K562 (cell line): ENCODE measurements around the gene FRMD4A. TPM values are rescaled to one million over a fixed set of nuclear protein-coding genes. Genes with fewer than 3 reads are reported as not detected.

Source experiments
- ATAC-seq: fragments of 200-7000 bp; cut with Tn5 transposase; 3 replicates; pipeline ENCODE4 v1.9.1; 2020; ENCODE audit warnings: moderate library complexity
- BruUV-seq: library from RNA; stranded (reverse); fragments of 400-500 nt; replicated peaks from 2 replicates; lab custom pipeline; 2021; lab: Mats Ljungman, UMichigan
- CTCF ChIA-PET: fragments of 300-600 bp; formaldehyde crosslinking; extraction: SDS; loops from one replicate; lab custom pipeline; 2021; ENCODE audit warnings: low intra/inter-chr PET ratio; lab: Yijun Ruan, JAX
- POLR2A ChIA-PET: fragments of 300-600, 350-650 bp; sonication (Branson Sonifier 250); formaldehyde crosslinking; extraction: SDS; loops from one replicate; lab custom pipeline; 2021; ENCODE audit warnings: antibody characterized with exemption, inconsistent platforms; lab: Yijun Ruan, JAX
- DNase-seq, 4 experiments: peaks; one replicate each; pipeline versions ENCODE4 v3.0.0 to v3.0.0-alpha.2; 2011 to 2018; ENCODE audit warnings: low spot score in 3 of 4, mixed read lengths in 3 of 4; ENCODE audit errors: extremely low read depth in 1 of 4
- FAIRE-seq: peaks from 2 replicates; lab custom pipeline; 2011; peaks lifted over from hg19 to GRCh38; lab: Jason Lieb, UNC
- H2AFZ ChIP-seq: 2 replicates; pipeline ENCODE4 v1.6.0; 2011; ENCODE audit warnings: low read depth, low read length, control low read depth, inconsistent platforms
- H3K27ac ChIP-seq: fragments of 200-600 bp; 3 replicates; pipeline ENCODE4 v1.8.0; 2011; ENCODE audit warnings: low read depth, mild to moderate bottlenecking, control low read depth, inconsistent platforms, low read length, moderate library complexity, mixed read lengths; ENCODE audit errors: extremely low read depth
- H3K27me3 ChIP-seq, 2 experiments: fragments of 300-600 bp in 1 of 2; 2 replicates in 1 of 2; 3 replicates in 1 of 2; pipeline versions ENCODE4 v1.6.0 to v1.8.0; 2011; ENCODE audit warnings: inconsistent platforms in 2 of 2, low read length in 2 of 2, mild to moderate bottlenecking in 1 of 2, mixed read lengths in 1 of 2, moderate library complexity in 1 of 2; ENCODE audit not compliant: control insufficient read depth in 2 of 2, insufficient read depth in 2 of 2
- H3K36me3 ChIP-seq: fragments of 300-600 bp; 3 replicates; pipeline ENCODE4 v1.8.0; 2011; ENCODE audit warnings: mild to moderate bottlenecking, low read length, inconsistent platforms; ENCODE audit not compliant: control insufficient read depth, insufficient read depth
- H3K4me1 ChIP-seq, 2 experiments: fragments of 200-600 bp in 1 of 2; replicated peaks in 1 of 2; 2 replicates in 1 of 2; 3 replicates in 1 of 2; pipeline versions ENCODE4 v1.5.1 to v1.8.0; 2011; ENCODE audit warnings: inconsistent platforms in 2 of 2, low read length in 2 of 2, mild to moderate bottlenecking in 1 of 2, mixed read lengths in 1 of 2, moderate library complexity in 1 of 2; ENCODE audit not compliant: control insufficient read depth in 2 of 2, insufficient read depth in 2 of 2
- H3K4me2 ChIP-seq: 2 replicates; pipeline ENCODE4 v1.6.1; 2011; ENCODE audit warnings: low read length, control low read depth, inconsistent platforms, mixed read lengths; ENCODE audit not compliant: insufficient read depth
- H3K4me3 ChIP-seq: fragments of 200-600 bp; sonication (generic), shearing (Covaris generic); 2 replicates; pipeline ENCODE4 v1.5.1; 2016; ENCODE audit warnings: control low read depth, inconsistent platforms
- H3K79me2 ChIP-seq: fragments of 200-600 bp; 3 replicates; pipeline ENCODE4 v1.8.0; 2011; ENCODE audit warnings: low read length, inconsistent platforms; ENCODE audit not compliant: control insufficient read depth, insufficient read depth
- H3K9ac ChIP-seq, 2 experiments: 2 replicates each; pipeline versions ENCODE4 v1.6.0 to v1.6.1; 2011; ENCODE audit warnings: low read depth in 2 of 2, low read length in 2 of 2, control low read depth in 1 of 2, inconsistent platforms in 1 of 2, mild to moderate bottlenecking in 1 of 2, mixed read lengths in 1 of 2; ENCODE audit not compliant: insufficient read depth in 1 of 2
- H3K9me1 ChIP-seq: one replicate; pipeline ENCODE4 v1.6.0; 2011; ENCODE audit warnings: inconsistent platforms, mild to moderate bottlenecking, low read length, moderate library complexity; ENCODE audit not compliant: control insufficient read depth, insufficient read depth
- H3K9me3 ChIP-seq: replicated peaks from 2 replicates; pipeline ENCODE4 v1.5.1; 2011; ENCODE audit warnings: low read depth, low read length, inconsistent platforms; ENCODE audit not compliant: control insufficient read depth, insufficient read depth
- H4K20me1 ChIP-seq: replicated peaks from 2 replicates; pipeline ENCODE4 v1.6.1; 2011; ENCODE audit warnings: low read length, inconsistent platforms, mixed read lengths; ENCODE audit not compliant: control insufficient read depth, insufficient read depth
- ARID1B ChIP-seq: fragments of 450-650 bp; IDR thresholded peaks from 2 replicates; pipeline ENCODE4 v1.6.1; 2016; ENCODE audit warnings: antibody characterized with exemption, mild to moderate bottlenecking, inconsistent platforms
- HDAC6 ChIP-seq: IDR thresholded peaks from 2 replicates; pipeline ENCODE4 v1.6.1; 2012; ENCODE audit warnings: low read depth, mild to moderate bottlenecking, control low read depth, inconsistent platforms, low read length, moderate library complexity
- PBX2 ChIP-seq, 2 experiments: IDR thresholded peaks in 1 of 2; conservative IDR thresholded peaks in 1 of 2; 2 replicates each; pipeline ENCODE4 v1.6.1; 2016; ENCODE audit warnings: low read depth in 2 of 2, mild to moderate bottlenecking in 1 of 2, missing compliant biosample characterization in 1 of 2, missing genetic modification characterization in 1 of 2, moderate library complexity in 1 of 2
- PCBP1 ChIP-seq: fragments of 200-400 bp; formaldehyde crosslinking; IDR thresholded peaks from 2 replicates; pipeline ENCODE4 v1.6.1; 2018; ENCODE audit warnings: mild to moderate bottlenecking, low read depth, low read length; ENCODE audit not compliant: poor library complexity, severe bottlenecking
- PYGO2 ChIP-seq: fragments of 450-650 bp; IDR thresholded peaks from 2 replicates; pipeline ENCODE4 v1.6.1; 2016; ENCODE audit warnings: mild to moderate bottlenecking, missing genetic modification characterization, moderate library complexity, missing compliant biosample characterization
- SMARCE1 ChIP-seq: fragments of 450-650 bp; IDR thresholded peaks from 2 replicates; pipeline ENCODE4 v1.7.1; 2016; ENCODE audit warnings: mild to moderate bottlenecking
- YY1 ChIP-seq, 3 experiments: IDR thresholded peaks; 2 replicates each; pipeline ENCODE4 v1.6.1; 2011; ENCODE audit warnings: low read length in 2 of 3, mild to moderate bottlenecking in 2 of 3, moderate library complexity in 2 of 3, borderline replicate concordance in 1 of 3, control low read depth in 1 of 3, low read depth in 1 of 3; ENCODE audit not compliant: insufficient read depth in 3 of 3, insufficient replicate concordance in 2 of 3, control insufficient read depth in 1 of 3, insufficient read length in 1 of 3; ENCODE audit errors: extremely low read depth in 1 of 3
- ZC3H11A ChIP-seq: IDR thresholded peaks from 2 replicates; pipeline ENCODE4 v1.6.1; 2012; ENCODE audit warnings: low read depth, low read length, improper control_type of control experiment
- ZFP30 ChIP-seq: fragments of 250-450 bp; sonication (Bioruptor Pico); IDR thresholded peaks from 2 replicates; pipeline ENCODE4 v1.8.0; 2022; ENCODE audit warnings: moderate library complexity, mild to moderate bottlenecking, inconsistent platforms, borderline replicate concordance
- ZFP36 ChIP-seq: fragments of 150-350 bp; IDR thresholded peaks from 2 replicates; pipeline ENCODE4 v1.6.1; 2018; ENCODE audit warnings: low read length, low read depth; ENCODE audit not compliant: partially characterized antibody
- ZHX1 ChIP-seq: fragments of 150-350 bp; conservative IDR thresholded peaks from 2 replicates; pipeline ENCODE4 v1.6.1; 2014; ENCODE audit warnings: low read length
- ZNF3 ChIP-seq: fragments of 250-450 bp; sonication (Bioruptor Pico); IDR thresholded peaks from 2 replicates; pipeline ENCODE4 v1.5.0; 2021; ENCODE audit warnings: mild to moderate bottlenecking, moderate library complexity
- WGBS: fragments of 100-300 bp; shearing (Covaris generic); methylation state at CpG from one replicate; pipeline ENCODE4 v1.1.6; 2016; ENCODE audit warnings: low coverage, mixed read lengths; ENCODE audit not compliant: insufficient coverage; ENCODE audit errors: missing lambda C conversion rate; 5-methylcytosine and 5-hydroxymethylcytosine counted together
- in situ Hi-C: fragments of 300-500 bp; cut with MboI; formaldehyde crosslinking; loops from 4 replicates; pipeline ENCODE4 v1.15.0; 2018; ENCODE audit warnings: inconsistent platforms, mixed read lengths
- intact Hi-C: fragments of 100-400 bp; cut with micrococcal nuclease; formaldehyde crosslinking; loops from 2 replicates; pipeline ENCODE4 v1.14.2; 2022
- polyA plus RNA-seq, 8 experiments: library from polyadenylated mRNA; depleted of rRNA in 4 of 8; stranded (reverse) in 5 of 8; unstranded in 3 of 8; fragments of >200 nt; fragmentation: Nextera tagmentation in 2 of 8; fragmentation: Illumina TruSeq in 1 of 8; extraction: Ambion mirVana in 2 of 8; extraction: Trizol in 1 of 8; gene quantifications; 2 replicates each; pipeline versions ENCODE4 v1.2.1 to v1.2.3, GENCODE V29; 2011 to 2014; ENCODE audit warnings: inconsistent platforms in 1 of 8, missing spikeins in 1 of 8
- total RNA-seq, 7 experiments: library from RNA; depleted of rRNA in 6 of 7; stranded (reverse); fragments of >200 nt in 6 of 7; fragmentation: Illumina TruSeq in 2 of 7; extraction: Trizol in 2 of 7; gene quantifications; 2 replicates each; pipeline versions ENCODE4 v1.2.1 to v1.2.3, GENCODE V29; 2011 to 2021; ENCODE audit warnings: low replicate concordance in 1 of 7

Gene FRMD4A
- total and polyA plus RNA-seq, 9 of the 15 experiments (the other 6 are each of a cell fraction or from before 2014, with no cell fraction given), result 0.80 to 5.2 (median 3.0) TPM

DNA sequence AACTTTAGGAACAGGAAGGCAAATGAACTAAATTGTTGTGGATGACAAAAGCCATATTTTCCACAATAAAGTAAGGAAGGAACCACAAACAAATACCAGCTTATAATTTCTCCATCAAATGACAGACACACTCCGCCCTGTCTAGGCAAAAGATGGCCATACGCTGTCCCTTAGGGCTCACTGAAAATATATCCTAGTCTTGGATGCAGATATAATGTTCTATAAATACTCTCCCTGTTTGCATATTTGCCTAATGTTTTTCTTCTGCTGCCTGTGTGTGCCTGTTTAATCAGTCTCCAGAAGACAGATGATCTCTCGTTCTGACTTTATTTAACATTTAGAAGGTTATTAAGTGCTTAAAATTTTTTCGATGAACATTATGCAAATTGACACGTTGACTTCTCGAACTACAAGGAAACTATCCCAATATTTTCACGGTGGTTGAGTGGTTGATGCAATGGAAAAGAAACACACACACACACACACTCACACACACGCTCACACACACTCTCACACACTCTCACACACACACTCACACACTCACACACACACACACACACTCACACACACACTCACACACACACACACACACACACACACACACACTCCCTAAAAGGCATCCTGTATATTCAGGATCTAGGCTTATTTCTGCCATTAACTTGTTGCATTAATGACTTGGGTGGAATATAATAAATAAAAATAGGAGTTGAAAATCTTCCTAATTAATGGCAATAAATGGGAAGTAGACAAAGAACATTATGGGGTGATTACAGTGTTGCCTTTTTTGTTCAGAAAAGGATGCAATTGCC, 446.9 kb downstream of the FRMD4A start (continued):
- TF ChIP-seq YY1 (IDR thresholded peaks at IDR 0.05; ENCODE audit: borderline replicate concordance in 1 of 3, control insufficient read depth in 1 of 3, extremely low read depth in 1 of 3, insufficient read depth in 3 of 3, insufficient read length in 1 of 3, insufficient replicate concordance in 2 of 3, low read depth in 1 of 3, low read length in 2 of 3) (no peak), PCBP1 (no peak)
- TF ChIP-seq, all 486 proteins: peak for 0

GRCh38 chr10:13882119-13882711, 448.5 kb downstream of the FRMD4A start:
- BruUV-seq, result no TSS peak
- no peak for ATAC-seq
- H3K4me2 ChIP-seq, result no peak overlapping the region
- ChIA-PET CTCF (no interaction called here), POLR2A (interaction anchor here (0.5 kb wide), 1 partner anchor 14 kb away, joined by 3 read pairs; no protein-coding TSS in a partner anchor)
- in situ Hi-C loops, result no loop called here
- no peaks in the 10 kb centered on the region for H4K20me1 ChIP-seq
- H3K9me3 ChIP-seq, result no peaks in the 10 kb centered on the region
- H3K4me1 ChIP-seq, result no peaks in the 10 kb centered on the region
- no peak for FAIRE-seq
- H3K27ac ChIP-seq, result no peak overlapping the region
- peak in 1 of 4 experiments; percentile 3 for DNase-seq
- intact Hi-C loops, result no loop called here
- H3K36me3 ChIP-seq, result no peaks in the 10 kb centered on the region
- under 1% methylated on average over 7 of the region's 7 CpGs for WGBS
- no peaks in the 10 kb centered on the region for H3K79me2 ChIP-seq
- no peaks in the 10 kb centered on the region for H3K9me1 ChIP-seq
- H3K4me3 ChIP-seq, result no peak overlapping the region
- peaks cover 0 to 30% of the 10 kb centered on the region in 2 experiments; a peak in 2 of 5 replicates for H3K27me3 ChIP-seq
- no peak overlapping the region for H3K9ac ChIP-seq
- no peak overlapping the region for H2AFZ ChIP-seq
- TF ChIP-seq ZFP36 (no peak), SMARCE1 (peak; percentile 24; the same call in 1 of the 2 replicates), HDAC6 (no peak), PYGO2 (no peak), PBX2 (CRISPR knock-in tag; IDR thresholded peaks at IDR 0.05; ENCODE audit: low read depth) (no peak), PBX2 (tag; conservative IDR thresholded peaks at IDR 0.05; ENCODE audit: low read depth) (no peak), ZHX1 (no peak), ARID1B (0 out of 2 replicates have a peak, but pooled peaks have one; percentile 10), ZC3H11A (no peak), ZNF3 (CRISPR knock-in tag) (no peak), ZFP30 (CRISPR knock-in tag) (no peak)
